NB4 (cell line): ENCODE measurements around the gene AKR7A2.

Experiments used
- CTCF ChIP-seq: IDR thresholded peaks from one replicate; pipeline ENCODE4 v1.5.1; 2012; ENCODE audit warnings: low read depth, low read length
- POLR2A ChIP-seq: IDR thresholded peaks from 2 replicates; pipeline ENCODE4 v1.6.1; 2011; ENCODE audit warnings: mild to moderate bottlenecking; ENCODE audit not compliant: insufficient read length; ENCODE audit errors: extremely low read depth

GRCh38 chr1:19310720-19311502 lies 1.0 kb downstream of the AKR7A2 start:
- TF ChIP-seq POLR2A = no peak
- no peak for TF ChIP-seq CTCF
